Activated T-helper 1 cell treated with anti-CD3 and anti-CD28 coated beads, Interleukin-12 subunit alpha, Interleukin-12 subunit beta, Interleukin-2, Interleukin-4 antibody, amounts not matched to agents 30 ng/mL and 10 ng/mL and 1 ng/mL, durations not matched to agents 14 hours and 24 hours and 36 hours (primary cell): ENCODE data around the gene HCFC1R1. TPM values are rescaled to one million over a fixed set of nuclear protein-coding genes. Genes with fewer than 3 reads are reported as not detected.
A peak's percentile ranks its signal among the peaks of the same experiment; 100 is the strongest.
"Not testable (repeated sequence)": the region's sequence is repeated elsewhere in the genome, so short reads cannot be mapped to it uniquely, and the experiment has no call there.

Experiments
- DNase-seq: peaks from one replicate; pipeline ENCODE4 v3.0.0; 2021; ENCODE audit warnings: low spot score
- H3K27ac Mint-ChIP-seq: one replicate; pipeline ENCODE4 v1.8.0; 2021; ENCODE audit warnings: mild to moderate bottlenecking, mixed read lengths
- H3K27me3 Mint-ChIP-seq: one replicate; pipeline ENCODE4 v1.8.0; 2022; ENCODE audit warnings: mild to moderate bottlenecking, moderate library complexity, mixed read lengths; ENCODE audit not compliant: insufficient read depth
- H3K36me3 Mint-ChIP-seq: one replicate; pipeline ENCODE4 v1.8.0; 2021; ENCODE audit warnings: low read depth, mixed read lengths
- H3K4me1 Mint-ChIP-seq: one replicate; pipeline ENCODE4 v1.8.0; 2021; ENCODE audit warnings: low read depth, mixed read lengths
- H3K4me3 Mint-ChIP-seq: one replicate; pipeline ENCODE4 v1.8.0; 2021; ENCODE audit warnings: mild to moderate bottlenecking, moderate library complexity, mixed read lengths
- H3K9me3 Mint-ChIP-seq: one replicate; pipeline ENCODE4 v1.8.0; 2021; ENCODE audit warnings: mixed read lengths
- intact Hi-C: fragments of 100-400 bp; cut with micrococcal nuclease; formaldehyde crosslinking; loops from one replicate; pipeline ENCODE4 v1.15.1; 2024
- total RNA-seq: library from RNA; stranded (reverse); gene quantifications from 2 replicates; pipeline ENCODE4 v1.2.3, GENCODE V29; 2022

Gene HCFC1R1
- total RNA-seq, 1 donor from 2014 or later: 30.0 TPM

DNA sequence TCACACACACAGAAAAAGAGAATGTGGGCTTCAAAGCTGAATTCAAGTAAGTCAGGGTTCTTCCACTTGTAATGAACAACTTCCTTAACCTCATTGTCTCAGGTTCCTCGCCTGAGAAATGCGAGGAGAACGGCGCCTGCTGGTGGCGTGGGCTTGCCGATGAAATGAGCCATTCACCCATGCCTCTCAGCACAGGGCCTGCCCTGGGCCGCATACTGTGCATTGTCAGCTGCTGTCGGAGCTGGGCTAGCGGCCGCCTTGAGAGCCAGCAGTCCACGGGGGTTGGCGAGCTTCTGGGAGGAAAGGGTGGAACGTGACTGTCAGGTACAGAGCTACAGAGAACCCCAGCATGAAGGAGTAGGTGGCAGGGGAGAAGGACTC is 29.6 kb upstream of the HCFC1R1 start:
- DNase-seq, H3K27me3 Mint-ChIP-seq, H3K4me3 Mint-ChIP-seq, intact Hi-C loops, H3K9me3 Mint-ChIP-seq, H3K27ac Mint-ChIP-seq: not testable (repeated sequence)
- peaks cover 29% of the 10 kb centered on the region for H3K36me3 Mint-ChIP-seq
- H3K4me1 Mint-ChIP-seq: peaks cover 75% of the 10 kb centered on the region

DNA sequence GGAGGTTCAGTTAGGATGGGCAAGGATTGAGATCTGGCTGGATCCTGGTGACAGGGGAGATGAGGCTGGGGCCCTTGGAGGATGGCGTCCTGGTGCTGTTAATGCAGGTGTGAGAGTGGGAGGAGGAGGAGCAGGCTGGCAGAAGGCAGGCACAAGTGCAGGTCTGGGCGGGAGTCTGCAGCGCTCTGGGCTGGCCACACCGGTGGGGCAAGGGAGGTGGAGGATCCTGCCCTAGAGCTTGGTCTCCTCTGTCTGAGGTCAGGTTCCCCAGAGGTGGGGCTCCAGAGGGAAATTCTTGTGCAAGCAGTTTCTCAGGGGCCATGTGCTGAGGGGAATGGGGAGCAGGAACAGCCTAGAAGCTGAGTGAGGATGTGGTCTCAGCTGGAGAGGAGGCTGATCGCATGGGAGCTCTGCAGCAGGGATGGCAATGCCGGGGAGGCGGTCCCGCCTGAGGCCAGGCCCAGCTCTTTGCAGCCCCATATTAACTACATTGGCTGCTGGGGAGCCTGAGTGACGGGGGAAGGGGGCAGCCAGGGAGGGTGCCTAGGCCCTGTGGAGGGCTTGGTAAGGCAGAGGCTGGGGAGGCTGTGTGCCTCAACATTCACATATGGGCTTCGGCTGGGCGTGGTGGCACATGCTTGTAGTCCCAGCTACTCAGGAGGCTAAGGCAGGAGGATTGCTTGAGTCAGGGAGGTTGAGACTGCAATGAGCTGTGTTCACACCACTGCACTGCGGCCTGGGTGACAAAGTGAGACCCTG is 29.0 kb upstream of the HCFC1R1 start:
- H3K27me3 Mint-ChIP-seq, DNase-seq, H3K9me3 Mint-ChIP-seq, intact Hi-C loops, H3K4me3 Mint-ChIP-seq: not testable (repeated sequence)
- Mint-ChIP-seq H3K36me3 (peaks cover 29% of the 10 kb centered on the region), H3K4me1 (peaks cover 79% of the 10 kb centered on the region), H3K27ac (peak overlapping the region; percentile 49)

DNA sequence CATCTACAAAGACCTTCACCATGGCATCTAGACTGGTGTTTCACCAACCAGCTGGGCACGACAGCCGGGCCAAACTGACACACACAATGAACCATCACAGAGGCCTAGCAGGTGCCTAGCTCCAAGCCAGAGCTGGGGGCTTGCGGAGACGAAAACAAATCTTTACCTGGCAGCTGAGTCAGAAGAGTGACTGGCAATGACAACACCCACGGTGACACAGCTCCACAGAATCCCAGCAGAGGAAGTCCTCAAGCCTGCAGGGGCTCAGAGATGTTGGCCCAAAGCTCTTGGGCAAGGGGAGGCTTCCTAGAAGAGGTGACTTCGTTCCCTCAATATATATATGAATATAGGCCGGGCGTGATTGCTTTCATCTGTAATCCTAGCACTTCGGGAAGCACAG is 27.8 kb upstream of the HCFC1R1 start:
- Mint-ChIP-seq H3K27me3 (no peaks in the 10 kb centered on the region), H3K27ac (peak overlapping the region; percentile 85), H3K36me3 (peaks cover 25% of the 10 kb centered on the region), H3K4me1 (peaks cover 66% of the 10 kb centered on the region), H3K9me3 (no peaks in the 10 kb centered on the region), H3K4me3 (peak overlapping the region; percentile 21)
- no peak for DNase-seq
- intact Hi-C loops: no loop called here

DNA sequence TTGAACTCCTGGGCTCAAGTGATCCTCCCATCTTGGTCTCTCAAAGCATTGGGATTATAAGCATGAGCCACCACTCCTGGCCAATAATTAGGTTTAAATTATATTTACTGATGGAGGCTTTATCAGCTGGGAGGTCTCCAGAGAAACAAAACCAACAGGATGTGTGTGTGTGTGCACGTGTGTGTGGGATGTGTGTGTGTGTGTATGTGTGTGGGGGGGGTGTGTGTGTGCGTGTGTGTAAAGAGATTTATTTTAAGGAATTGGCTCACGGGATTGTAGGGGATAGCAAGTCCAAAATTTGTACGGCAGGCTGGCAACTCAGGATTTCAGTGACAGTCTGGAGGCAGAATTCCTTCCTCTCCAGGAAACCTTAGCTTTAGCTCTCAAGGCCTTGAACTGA is 27.3 kb upstream of the HCFC1R1 start:
- Mint-ChIP-seq H3K4me3 (no peak overlapping the region), H3K27me3 (no peaks in the 10 kb centered on the region), H3K9me3 (no peaks in the 10 kb centered on the region), H3K27ac (peak overlapping the region; percentile 85), H3K4me1 (peaks cover 64% of the 10 kb centered on the region), H3K36me3 (peaks cover 22% of the 10 kb centered on the region)
- intact Hi-C loops: no loop called here
- no peak for DNase-seq

DNA sequence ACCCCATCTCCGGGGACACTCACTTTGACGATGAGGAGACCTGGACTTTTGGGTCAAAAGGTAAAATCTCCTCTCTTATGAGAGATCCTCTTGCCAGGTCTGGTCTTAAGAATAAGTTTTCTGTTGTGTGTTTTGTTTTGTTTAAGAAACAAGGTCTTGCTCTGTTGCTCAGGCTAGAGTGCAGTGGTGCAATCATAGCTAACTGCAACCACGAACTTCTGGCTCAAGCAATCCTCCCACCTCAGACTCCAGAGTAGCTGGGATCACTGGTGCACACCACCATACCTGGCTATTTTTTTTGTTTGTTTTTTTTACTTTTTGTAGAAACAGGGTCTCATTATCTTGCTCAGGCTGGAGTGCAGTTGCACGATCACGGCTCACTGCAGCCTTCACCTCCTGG is 26.7 kb upstream of the HCFC1R1 start:
- Mint-ChIP-seq H3K27ac (peak overlapping the region; percentile 85), H3K4me1 (peaks cover 60% of the 10 kb centered on the region), H3K4me3 (peak overlapping the region; percentile 6), H3K36me3 (peaks cover 22% of the 10 kb centered on the region), H3K9me3 (no peaks in the 10 kb centered on the region), H3K27me3 (peaks cover under 1% of the 10 kb centered on the region)
- DNase-seq: no peak
- intact Hi-C loops: no loop called here

DNA sequence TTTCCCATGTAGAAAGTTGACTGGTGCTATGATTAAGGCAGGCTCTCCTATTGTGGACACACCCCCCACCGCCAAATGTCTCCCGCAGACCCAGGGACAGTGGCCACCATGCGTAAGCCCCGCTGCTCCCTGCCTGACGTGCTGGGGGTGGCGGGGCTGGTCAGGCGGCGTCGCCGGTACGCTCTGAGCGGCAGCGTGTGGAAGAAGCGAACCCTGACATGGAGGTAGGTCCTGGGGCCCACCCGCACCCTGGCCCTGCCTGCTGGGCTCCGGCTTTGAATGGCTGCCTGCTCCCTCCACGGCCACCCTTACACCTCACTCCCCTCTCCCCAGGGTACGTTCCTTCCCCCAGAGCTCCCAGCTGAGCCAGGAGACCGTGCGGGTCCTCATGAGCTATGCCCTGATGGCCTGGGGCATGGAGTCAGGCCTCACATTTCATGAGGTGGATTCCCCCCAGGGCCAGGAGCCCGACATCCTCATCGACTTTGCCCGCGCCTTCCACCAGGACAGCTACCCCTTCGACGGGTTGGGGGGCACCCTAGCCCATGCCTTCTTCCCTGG is 26.3 kb upstream of the HCFC1R1 start:
- H3K27me3 Mint-ChIP-seq: peaks cover 3% of the 10 kb centered on the region
- peak overlapping the region; percentile 85 for H3K27ac Mint-ChIP-seq
- no peak for DNase-seq
- no peaks in the 10 kb centered on the region for H3K9me3 Mint-ChIP-seq
- peaks cover 59% of the 10 kb centered on the region for H3K4me1 Mint-ChIP-seq
- intact Hi-C loops: no loop called here
- peak overlapping the region; percentile 6 for H3K4me3 Mint-ChIP-seq
- H3K36me3 Mint-ChIP-seq: peaks cover 20% of the 10 kb centered on the region

DNA sequence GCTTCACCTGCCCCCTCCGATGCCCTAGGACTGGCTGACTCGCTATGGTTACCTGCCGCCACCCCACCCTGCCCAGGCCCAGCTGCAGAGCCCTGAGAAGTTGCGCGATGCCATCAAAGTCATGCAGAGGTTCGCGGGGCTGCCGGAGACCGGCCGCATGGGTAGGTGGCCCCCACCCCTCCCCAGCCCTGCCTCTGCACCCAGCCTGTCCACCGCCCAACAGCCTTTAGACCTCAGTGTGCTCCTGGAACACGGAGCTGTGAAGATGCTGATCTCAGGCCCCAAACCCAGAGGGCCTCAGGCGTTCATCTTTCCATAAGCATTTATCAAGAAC is 23.6 kb upstream of the HCFC1R1 start:
- peak overlapping the region; percentile 77 for H3K4me3 Mint-ChIP-seq
- intact Hi-C loops: no loop called here

DNA sequence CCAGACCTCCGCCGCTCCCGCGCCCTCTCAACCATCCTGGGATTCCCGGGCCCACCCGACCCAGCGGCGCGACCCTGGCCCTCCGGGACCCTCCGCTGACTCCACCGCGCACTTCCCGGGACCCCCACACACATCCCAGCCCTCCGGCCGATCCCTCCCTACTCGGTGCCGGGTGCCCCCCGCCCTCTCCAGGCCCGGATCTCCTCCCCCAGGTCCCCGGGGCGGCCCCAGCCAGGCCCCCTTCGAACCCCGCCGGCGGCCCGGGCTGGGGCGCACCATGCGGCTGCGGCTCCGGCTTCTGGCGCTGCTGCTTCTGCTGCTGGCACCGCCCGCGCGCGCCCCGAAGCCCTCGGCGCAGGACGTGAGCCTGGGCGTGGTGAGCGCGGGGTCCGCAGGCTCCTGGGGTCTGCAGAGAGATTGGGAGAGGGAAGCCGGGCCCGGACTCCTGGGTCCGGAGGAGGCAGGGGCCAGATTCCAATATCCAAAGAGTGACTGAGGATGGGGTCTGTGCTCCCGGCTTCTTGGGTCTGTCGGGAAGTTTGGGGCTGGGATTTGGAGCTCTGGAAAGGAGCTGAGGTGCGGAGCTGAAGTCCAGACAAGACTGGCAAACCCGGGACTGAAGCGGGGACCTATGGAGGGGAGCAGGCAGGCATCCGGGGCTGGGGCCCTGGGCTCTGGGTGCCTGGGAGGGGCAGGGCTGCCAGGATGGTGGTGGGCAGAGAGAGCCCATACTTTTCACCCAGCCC is 23.1 kb upstream of the HCFC1R1 start:
- peaks cover 7% of the 10 kb centered on the region for H3K36me3 Mint-ChIP-seq
- DNase-seq: no peak
- H3K4me1 Mint-ChIP-seq: peaks cover 35% of the 10 kb centered on the region
- intact Hi-C loops: loop anchor here (1.0 kb wide), 1 partner anchor 8 kb away; no protein-coding TSS in a partner anchor
- H3K4me3 Mint-ChIP-seq: peak overlapping the region; percentile 77
- no peaks in the 10 kb centered on the region for H3K9me3 Mint-ChIP-seq
- peaks cover 15% of the 10 kb centered on the region for H3K27me3 Mint-ChIP-seq
- H3K27ac Mint-ChIP-seq: peak overlapping the region; percentile 82

More for the DNA sequence above, 23.6 kb upstream of the HCFC1R1 start:
- no peaks in the 10 kb centered on the region for H3K9me3 Mint-ChIP-seq
- no peak for DNase-seq
- peaks cover 10% of the 10 kb centered on the region for H3K36me3 Mint-ChIP-seq
- H3K4me1 Mint-ChIP-seq: peaks cover 41% of the 10 kb centered on the region
- peak overlapping the region; percentile 82 for H3K27ac Mint-ChIP-seq
- peaks cover 15% of the 10 kb centered on the region for H3K27me3 Mint-ChIP-seq

DNA sequence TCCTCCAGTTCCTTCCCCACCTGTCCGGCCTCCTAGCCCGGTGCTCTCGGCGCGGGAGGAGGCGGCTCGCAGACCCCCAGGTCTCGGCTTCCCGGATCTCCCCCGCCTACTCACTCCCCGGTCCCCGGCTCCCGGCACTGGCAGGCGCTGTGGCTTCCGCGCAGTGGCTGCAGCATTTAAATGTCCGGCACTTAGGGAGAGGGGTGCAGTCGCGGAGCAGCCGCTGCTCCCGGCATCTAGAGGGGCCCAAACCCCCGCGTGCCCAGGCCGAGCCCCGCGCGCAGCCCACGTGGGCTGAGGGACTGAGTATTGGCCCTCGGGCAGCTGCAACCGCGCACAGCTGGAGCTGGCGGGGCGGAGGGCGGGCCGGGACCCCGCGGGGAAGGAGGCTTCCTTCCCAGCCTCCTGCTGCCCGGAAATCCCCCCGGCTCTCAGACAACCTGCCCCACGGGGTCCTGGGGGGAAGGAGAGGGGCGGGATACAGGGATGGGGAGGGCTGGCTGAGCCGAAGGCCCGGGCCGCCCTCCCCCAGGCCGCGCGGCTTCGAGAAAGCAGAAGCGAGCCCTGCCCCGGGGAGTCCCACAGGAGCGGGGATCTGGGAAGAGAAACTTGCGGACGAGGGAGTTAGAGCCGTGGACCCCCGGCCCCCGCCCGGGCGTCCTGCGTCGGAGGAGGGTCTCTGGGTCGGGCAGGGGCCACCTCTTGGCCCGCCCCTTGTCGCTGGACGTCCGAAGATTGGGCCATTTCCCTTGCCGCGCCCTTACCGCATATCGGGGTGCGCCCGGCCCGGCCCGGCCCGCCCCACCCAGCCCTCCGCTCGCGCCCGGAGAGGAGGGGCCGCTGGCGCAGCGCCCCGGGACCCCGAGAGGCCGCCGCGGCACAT is 22.3 kb upstream of the HCFC1R1 start, which contains the start of gene MMP25:
Gene MMP25, plus strand, starts transcription at position 804 of the 883 bp plus-strand sequence. CDS start 357 bp downstream, outside the sequence.
- H3K4me3 Mint-ChIP-seq: peak within 1 kb of the TSS; percentile 83
- H3K36me3 Mint-ChIP-seq: peaks cover 2% of the 10 kb centered on the region
- H3K27me3 Mint-ChIP-seq: peaks cover 15% of the 10 kb centered on the region
- no peak for DNase-seq
- intact Hi-C loops: loop anchor here (1.0 kb wide), 2 partner anchors 9 to 15 kb away; no protein-coding TSS in a partner anchor
- no peaks in the 10 kb centered on the region for H3K9me3 Mint-ChIP-seq
- H3K4me1 Mint-ChIP-seq: peaks cover 27% of the 10 kb centered on the region
- H3K27ac Mint-ChIP-seq: peak within 1 kb of the TSS; percentile 82

DNA sequence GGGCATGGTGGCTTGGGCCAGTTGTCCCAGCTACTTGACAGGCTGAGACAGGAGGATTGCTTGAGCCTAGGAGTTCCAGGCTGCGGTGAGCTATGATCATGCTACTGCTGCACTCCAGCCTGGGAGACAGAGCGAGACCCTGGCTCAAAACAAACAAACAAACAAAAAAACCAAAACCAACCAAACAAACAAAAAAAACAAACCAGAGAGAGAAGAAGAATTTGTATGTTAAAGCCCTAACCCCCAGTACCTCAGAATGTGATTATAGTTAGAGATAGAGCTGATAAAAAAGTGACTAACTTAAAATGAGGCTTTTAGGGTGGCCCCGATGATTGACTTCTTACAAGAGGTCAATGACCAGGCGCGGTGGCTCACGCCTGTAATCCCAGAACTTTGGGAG is 21.0 kb upstream of the HCFC1R1 start:
- intact Hi-C loops: loop anchor here (1.0 kb wide), 1 partner anchor 13 kb away; no protein-coding TSS in a partner anchor
- Mint-ChIP-seq H3K27me3 (peaks cover 24% of the 10 kb centered on the region), H3K4me1 (peaks cover 18% of the 10 kb centered on the region), H3K9me3 (no peaks in the 10 kb centered on the region), H3K27ac (peak overlapping the region; percentile 77), H3K4me3 (peak overlapping the region; percentile 83), H3K36me3 (peaks cover 2% of the 10 kb centered on the region)
- no peak for DNase-seq

DNA sequence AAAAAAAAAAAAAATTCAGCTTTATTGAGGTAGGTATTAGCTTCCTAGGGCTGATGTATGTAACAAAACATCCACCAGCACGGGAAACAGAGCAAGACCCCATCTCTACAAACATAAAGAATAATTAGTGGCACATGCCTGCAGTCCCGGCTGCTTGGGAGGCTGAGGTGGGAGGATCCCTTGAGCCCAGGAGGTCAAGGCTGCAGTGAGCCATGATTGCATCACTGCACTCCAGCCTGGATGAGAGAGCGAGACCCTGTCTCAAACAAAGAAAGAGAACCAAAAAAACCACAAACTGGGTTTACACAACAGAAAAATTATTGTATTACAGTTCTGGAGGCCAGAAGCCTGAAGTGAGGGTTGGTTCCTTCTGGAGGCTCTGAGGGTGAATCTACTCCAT is 18.6 kb upstream of the HCFC1R1 start:
- peaks cover 2% of the 10 kb centered on the region for H3K36me3 Mint-ChIP-seq
- no peak overlapping the region for H3K27ac Mint-ChIP-seq
- H3K4me1 Mint-ChIP-seq: peaks cover 4% of the 10 kb centered on the region
- H3K4me3 Mint-ChIP-seq: no peak overlapping the region
- H3K9me3 Mint-ChIP-seq: no peaks in the 10 kb centered on the region
- peaks cover 45% of the 10 kb centered on the region for H3K27me3 Mint-ChIP-seq
- intact Hi-C loops: no loop called here
- DNase-seq: no peak

DNA sequence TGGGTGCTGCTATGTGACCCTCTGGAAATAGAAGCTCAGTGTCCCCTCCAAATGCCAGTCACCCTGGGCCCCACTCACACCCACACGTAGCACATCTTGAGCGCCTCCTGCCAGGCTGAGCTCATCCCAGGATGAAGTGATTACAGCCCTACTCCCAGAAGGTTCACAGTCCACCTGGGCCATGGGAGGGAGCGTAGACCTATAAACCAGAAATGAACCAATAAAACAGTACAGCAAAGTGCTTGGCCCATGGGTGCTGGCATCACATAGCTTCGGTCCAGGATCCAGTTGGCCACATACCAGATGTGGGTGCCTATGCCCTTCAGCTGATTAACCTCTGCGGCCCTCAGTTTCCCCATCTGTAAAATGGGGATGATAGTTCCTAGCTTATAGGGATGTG is 15.2 kb upstream of the HCFC1R1 start:
- Mint-ChIP-seq H3K27me3 (peaks cover 63% of the 10 kb centered on the region), H3K4me1 (peaks cover under 1% of the 10 kb centered on the region), H3K27ac (no peak overlapping the region), H3K4me3 (no peak overlapping the region), H3K36me3 (peaks cover 2% of the 10 kb centered on the region), H3K9me3 (no peaks in the 10 kb centered on the region)
- intact Hi-C loops: no loop called here
- DNase-seq: no peak
